SK-N-MC (cell line): ENCODE measurements around the gene PDK1.
"Not testable (repeated sequence)": the region's sequence is repeated elsewhere in the genome, so short reads cannot be mapped to it uniquely, and the experiment has no call there.

Source experiments
- DNase-seq: peaks from one replicate; pipeline ENCODE4 v3.0.0-alpha.2; 2011; ENCODE audit warnings: low read depth, low spot score
- H3K27ac ChIP-seq: fragments of 200-600 bp; sonication (generic); 2 replicates; pipeline ENCODE4 v1.5.1; 2016; ENCODE audit warnings: mixed run types
- H3K36me3 ChIP-seq: fragments of 200-600 bp; sonication (generic); 2 replicates; pipeline ENCODE4 v1.6.1; 2017; ENCODE audit warnings: antibody characterized with exemption, low read length, mixed read lengths; ENCODE audit not compliant: insufficient read depth
- H3K4me3 ChIP-seq: fragments of 200-600 bp; sonication (generic); 2 replicates; pipeline ENCODE4 v1.5.1; 2016
- H3K9ac ChIP-seq: fragments of 200-600 bp; sonication (generic); 2 replicates; pipeline ENCODE4 v1.8.0; 2017; ENCODE audit warnings: mixed run types, mixed read lengths; ENCODE audit not compliant: insufficient read length
- H3K9me3 ChIP-seq: fragments of 200-600 bp; sonication (generic); 2 replicates; pipeline ENCODE4 v1.6.1; 2017; ENCODE audit warnings: low read depth, mild to moderate bottlenecking, antibody characterized with exemption, low read length, moderate library complexity, mixed read lengths
- EZH2 ChIP-seq: fragments of 200-600 bp; sonication (generic); IDR thresholded peaks from one replicate; pipeline ENCODE4 v1.6.1; 2017; ENCODE audit warnings: antibody characterized with exemption
- FOXP2 ChIP-seq: optimal IDR thresholded peaks from 2 replicates; pipeline ENCODE3; 2011; ENCODE audit warnings: mild to moderate bottlenecking, moderate library complexity; ENCODE audit not compliant: insufficient read depth; ENCODE audit errors: extremely low read length, control extremely low read depth
- POLR2AphosphoS5 ChIP-seq: IDR thresholded peaks from 2 replicates; pipeline ENCODE4 v1.6.1; 2012; ENCODE audit warnings: mild to moderate bottlenecking, low read depth, low read length, borderline replicate concordance

The PDK1 gene

DNA sequence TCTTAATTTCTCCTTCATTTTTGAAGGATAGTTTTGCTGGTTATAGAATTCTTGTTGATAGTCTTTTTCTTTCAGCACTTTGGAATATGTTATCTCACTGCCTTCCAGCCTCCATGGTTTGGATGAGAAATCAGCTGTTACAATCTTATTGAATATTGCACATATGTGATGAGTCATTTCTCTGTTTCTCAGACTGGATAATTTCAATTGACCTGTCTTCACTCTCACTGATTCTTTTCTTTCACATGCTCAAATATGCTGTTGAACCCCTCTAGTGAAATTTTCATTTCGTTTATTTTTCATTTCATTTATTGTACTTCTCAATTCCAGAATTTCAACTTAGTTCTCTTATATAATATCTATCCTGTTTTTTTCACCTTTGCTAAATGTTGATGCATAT, 22.2 kb downstream of the PDK1 start:
- no peak overlapping the region for H3K27ac ChIP-seq
- H3K36me3 ChIP-seq = peaks cover 24% of the 10 kb centered on the region
- no peak overlapping the region for H3K4me3 ChIP-seq
- peaks cover 6% of the 10 kb centered on the region; the same call in 1 of the 2 replicates for H3K9me3 ChIP-seq
- no peak for TF ChIP-seq POLR2AphosphoS5
- TF ChIP-seq EZH2 = no peak
- TF ChIP-seq FOXP2 = no peak
- DNase-seq = no peak
- no peak overlapping the region for H3K9ac ChIP-seq

DNA sequence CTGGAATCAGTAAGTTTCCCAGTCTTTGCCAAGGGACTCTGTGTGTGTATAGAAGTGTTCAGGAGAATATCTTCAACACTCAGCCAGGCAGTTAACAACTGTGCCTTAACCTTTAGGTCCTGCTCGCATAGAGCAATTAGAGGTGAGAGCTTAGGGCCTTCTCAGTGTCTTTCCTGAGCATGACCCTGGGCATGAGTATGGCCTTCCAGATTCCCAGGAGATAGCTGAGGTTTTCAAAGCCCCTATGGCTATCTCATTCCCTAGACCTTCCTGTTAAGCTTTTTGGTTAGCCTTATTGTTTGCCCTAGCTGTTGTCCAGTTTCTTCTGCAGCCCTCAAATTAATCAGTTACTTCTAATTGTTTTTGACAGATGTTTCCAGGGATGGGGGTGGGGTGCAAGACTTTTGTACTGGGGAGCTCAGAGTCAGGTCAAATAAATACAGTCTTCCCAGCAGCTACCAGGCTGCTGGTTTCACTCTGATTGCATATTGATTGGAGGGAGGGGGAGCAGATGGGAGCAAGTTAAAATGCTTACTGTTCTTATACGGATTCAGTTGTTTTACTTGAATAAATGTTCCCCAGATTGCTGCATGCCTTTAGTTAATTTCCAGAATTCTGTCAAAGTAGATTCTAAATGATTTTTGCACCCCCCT, 23.1 kb downstream of the PDK1 start:
- H3K4me3 ChIP-seq = no peak overlapping the region
- H3K9ac ChIP-seq = no peak overlapping the region
- no peak overlapping the region for H3K27ac ChIP-seq
- peaks cover 6% of the 10 kb centered on the region; the same call in 1 of the 2 replicates for H3K9me3 ChIP-seq
- no peak for DNase-seq
- peaks cover 18% of the 10 kb centered on the region for H3K36me3 ChIP-seq
- TF ChIP-seq FOXP2 (no peak), EZH2 (no peak), POLR2AphosphoS5 (no peak)

DNA sequence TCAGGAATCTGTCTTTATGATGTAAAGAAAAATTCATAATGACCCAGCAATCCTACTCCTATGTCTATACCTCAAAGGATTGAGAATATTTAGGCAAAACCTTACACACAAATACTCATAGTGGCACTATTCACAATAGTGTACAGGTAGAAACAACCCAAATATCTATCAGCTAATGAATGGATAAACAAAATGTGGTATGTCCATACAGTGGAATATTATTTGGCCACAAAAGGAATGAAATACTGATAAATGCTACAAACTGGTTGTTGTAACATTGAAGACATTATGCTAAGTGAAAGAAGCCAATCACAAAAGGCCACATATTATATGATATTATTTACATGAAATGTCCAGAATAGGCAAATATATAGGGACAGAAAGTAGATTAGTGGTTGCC, 24.7 kb downstream of the PDK1 start:
- no peak for DNase-seq
- no peak overlapping the region for H3K27ac ChIP-seq
- H3K36me3 ChIP-seq = peaks cover 18% of the 10 kb centered on the region
- no peak overlapping the region for H3K4me3 ChIP-seq
- H3K9me3 ChIP-seq = peaks cover 3% of the 10 kb centered on the region; the same call in 1 of the 2 replicates
- TF ChIP-seq POLR2AphosphoS5 (no peak), EZH2 (no peak), FOXP2 (no peak)
- no peak overlapping the region for H3K9ac ChIP-seq

DNA sequence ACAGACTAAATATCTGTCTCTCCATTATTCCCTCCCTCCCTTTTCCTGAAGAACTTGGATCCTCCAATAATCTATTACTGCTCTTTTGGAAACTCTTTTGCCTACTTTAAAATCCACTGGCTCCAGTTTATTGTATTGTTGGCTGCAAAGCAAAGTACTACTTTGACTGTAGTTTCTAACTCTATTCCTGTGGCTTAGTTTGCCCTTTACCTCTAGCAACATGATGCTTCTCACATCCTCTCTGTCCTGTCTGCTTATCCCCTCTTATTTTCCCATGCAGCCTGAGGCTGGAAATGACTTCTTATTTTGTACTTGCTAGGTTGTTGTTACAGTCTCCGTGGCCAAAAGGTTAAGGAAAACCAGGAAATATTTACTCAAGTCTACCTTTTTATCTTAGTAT, 26.8 kb downstream of the PDK1 start:
- Histone ChIP-seq H3K9me3 (peaks cover 3% of the 10 kb centered on the region; the same call in 1 of the 2 replicates), H3K4me3 (no peak overlapping the region), H3K27ac (no peak overlapping the region), H3K36me3 (peaks cover 30% of the 10 kb centered on the region), H3K9ac (no peak overlapping the region)
- TF ChIP-seq FOXP2 (no peak), EZH2 (no peak), POLR2AphosphoS5 (no peak)
- DNase-seq = no peak

DNA sequence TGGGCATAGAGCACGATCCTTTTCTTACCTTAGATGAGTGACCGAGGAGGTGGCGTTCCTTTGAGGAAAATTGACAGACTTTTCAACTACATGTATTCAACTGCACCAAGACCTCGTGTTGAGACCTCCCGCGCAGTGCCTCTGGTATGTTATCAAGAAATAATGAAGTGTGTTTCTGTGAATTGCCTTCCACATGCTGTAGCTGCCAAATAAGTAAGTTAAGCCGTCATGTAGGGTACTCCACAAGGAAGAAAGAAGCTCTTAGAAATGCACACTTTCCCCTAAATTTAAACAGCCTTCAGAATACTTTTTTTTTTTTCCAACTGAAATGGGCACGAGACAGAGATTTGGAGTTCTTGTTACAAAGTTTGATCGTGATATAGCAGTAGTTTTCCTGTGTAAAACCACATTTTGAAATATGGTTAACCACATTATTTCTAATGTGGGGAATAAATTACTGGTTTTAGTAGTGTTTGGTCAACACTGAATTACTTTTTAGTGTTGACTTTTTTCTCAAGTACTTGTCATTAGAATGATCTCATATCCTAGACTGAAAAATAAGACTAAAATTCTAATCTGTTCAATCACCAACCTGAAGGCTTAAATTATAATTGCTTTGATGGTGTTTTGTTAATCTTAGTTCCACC, 30.5 kb downstream of the PDK1 start:
- no peak overlapping the region for H3K27ac ChIP-seq
- H3K4me3 ChIP-seq = no peak overlapping the region
- no peaks in the 10 kb centered on the region for H3K9me3 ChIP-seq
- TF ChIP-seq FOXP2 (no peak), POLR2AphosphoS5 (no peak), EZH2 (no peak)
- peak; percentile 52 for DNase-seq
- peaks cover 36% of the 10 kb centered on the region; the same call in 1 of the 2 replicates for H3K36me3 ChIP-seq
- H3K9ac ChIP-seq = no peak overlapping the region

DNA sequence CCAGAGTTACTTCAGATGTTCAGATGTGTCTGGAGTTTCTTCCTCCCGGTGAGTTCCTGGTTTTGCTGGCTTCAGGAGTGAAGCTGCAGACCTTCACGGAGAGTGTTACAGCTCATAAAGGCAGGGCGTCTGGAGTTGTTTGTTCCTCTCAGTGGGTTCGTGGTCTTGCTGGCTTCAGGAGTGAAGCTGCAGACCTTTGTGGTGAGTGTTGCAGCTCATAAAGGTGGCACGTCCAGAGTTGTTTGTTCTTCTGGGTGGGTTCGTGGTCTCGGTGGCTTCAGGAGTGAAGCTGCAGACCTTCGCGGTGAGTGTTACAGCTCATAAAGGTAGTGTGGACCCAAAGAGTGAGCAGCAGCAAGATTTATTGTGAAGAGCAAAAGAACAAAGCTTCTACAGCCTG, 31.3 kb downstream of the PDK1 start:
- peaks cover 36% of the 10 kb centered on the region; the same call in 1 of the 2 replicates for H3K36me3 ChIP-seq
- H3K4me3 ChIP-seq, DNase-seq, H3K27ac ChIP-seq, H3K9me3 ChIP-seq, H3K9ac ChIP-seq: not testable (repeated sequence)

DNA sequence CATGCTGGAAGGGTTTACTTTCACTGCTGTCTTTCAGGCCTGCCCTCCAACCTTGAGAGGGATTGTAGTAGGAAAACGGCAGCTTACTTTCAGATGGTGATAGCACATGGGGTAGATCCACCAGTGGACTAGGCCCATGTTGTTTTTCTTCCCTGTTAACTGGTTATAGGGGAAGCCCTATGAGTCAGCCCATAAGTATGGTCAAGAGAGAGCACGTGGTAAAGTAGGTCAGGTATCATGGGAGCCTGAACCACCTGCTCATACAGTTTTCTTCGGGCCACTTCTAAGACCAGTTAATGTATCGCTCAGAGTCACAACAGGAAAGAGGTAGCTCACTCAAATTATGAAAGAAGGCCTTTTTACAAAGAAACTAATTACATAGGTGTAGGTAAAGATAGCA, 33.0 kb downstream of the PDK1 start:
- TF ChIP-seq FOXP2 (no peak), POLR2AphosphoS5 (no peak), EZH2 (no peak)
- no peak for DNase-seq
- Histone ChIP-seq H3K9me3 (no peaks in the 10 kb centered on the region), H3K27ac (no peak overlapping the region), H3K4me3 (no peak overlapping the region), H3K9ac (no peak overlapping the region), H3K36me3 (peaks cover 41% of the 10 kb centered on the region; the same call in 1 of the 2 replicates)

DNA sequence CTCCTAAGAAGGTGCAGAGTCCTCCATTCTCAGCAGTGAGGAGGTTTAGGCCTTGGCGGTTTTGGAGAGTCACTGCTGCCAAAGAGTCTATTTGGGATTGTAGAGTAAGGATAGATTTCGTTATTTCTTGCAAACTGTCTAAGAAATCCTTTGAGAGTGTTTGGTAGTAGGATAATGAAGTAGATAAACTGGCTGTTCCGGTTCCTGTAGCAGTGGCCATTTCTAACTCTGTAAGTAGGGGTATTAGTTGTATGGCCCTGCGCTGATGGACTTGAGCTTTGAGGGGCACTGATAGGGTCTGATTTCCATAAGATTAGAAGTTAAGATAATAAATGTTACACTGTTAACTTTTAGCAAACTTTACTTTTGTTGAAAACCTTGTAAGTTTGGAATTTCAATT, 35.5 kb downstream of the PDK1 start:
- DNase-seq, H3K9me3 ChIP-seq, H3K27ac ChIP-seq, H3K9ac ChIP-seq, H3K4me3 ChIP-seq: not testable (repeated sequence)
- peaks cover 51% of the 10 kb centered on the region; the same call in 1 of the 2 replicates for H3K36me3 ChIP-seq

DNA sequence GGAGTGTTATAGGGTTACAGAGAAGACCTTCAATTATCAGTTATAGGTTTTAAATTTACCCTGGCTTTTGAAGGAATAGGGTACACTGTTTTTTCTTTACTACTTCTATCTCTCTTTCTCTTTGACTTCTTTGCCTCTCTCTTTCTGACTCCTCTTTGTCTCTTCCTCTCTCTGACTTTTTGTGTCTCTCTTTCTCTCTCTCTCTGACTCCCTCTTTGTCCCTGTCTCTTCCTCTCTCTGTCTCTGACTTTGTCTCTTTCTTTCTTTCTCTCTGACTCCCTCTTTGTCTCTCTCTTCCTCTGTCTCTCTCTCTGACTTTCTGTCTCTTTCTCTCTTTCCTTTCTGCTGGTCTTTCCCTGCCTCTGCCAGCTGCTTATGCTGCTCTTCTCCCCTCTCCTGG, 36.3 kb downstream of the PDK1 start:
- H3K36me3 ChIP-seq = peaks cover 51% of the 10 kb centered on the region
- H3K9ac ChIP-seq, H3K27ac ChIP-seq, DNase-seq, H3K9me3 ChIP-seq, H3K4me3 ChIP-seq: not testable (repeated sequence)
